Thyroid gland (tissue), 4 donors: Measurements from ENCODE around the gene PLEKHJ1.
A peak's percentile ranks its signal among the peaks of the same experiment; 100 is the strongest.

Experiments used
- POLR2A ChIP-seq, 2 donors: fragments of 450-650 bp; IDR thresholded peaks; one replicate each; pipeline ENCODE4 v1.6.1; 2017; ENCODE audit warnings: antibody characterized with exemption in 2 of 2, mild to moderate bottlenecking in 2 of 2, moderate library complexity in 1 of 2
- TF ChIP-seq, protein P1 (sequence below), 6 experiments: fragments of 200-600 bp in 3 of 6; fragments of 450-650 bp in 3 of 6; sonication (generic) in 3 of 6; IDR thresholded peaks; one replicate each; pipeline ENCODE4 v1.5.1; 2016 to 2019; ENCODE audit warnings: antibody characterized with exemption in 6 of 6, mild to moderate bottlenecking in 2 of 6, inconsistent platforms in 1 of 6, moderate library complexity in 1 of 6

DNA sequence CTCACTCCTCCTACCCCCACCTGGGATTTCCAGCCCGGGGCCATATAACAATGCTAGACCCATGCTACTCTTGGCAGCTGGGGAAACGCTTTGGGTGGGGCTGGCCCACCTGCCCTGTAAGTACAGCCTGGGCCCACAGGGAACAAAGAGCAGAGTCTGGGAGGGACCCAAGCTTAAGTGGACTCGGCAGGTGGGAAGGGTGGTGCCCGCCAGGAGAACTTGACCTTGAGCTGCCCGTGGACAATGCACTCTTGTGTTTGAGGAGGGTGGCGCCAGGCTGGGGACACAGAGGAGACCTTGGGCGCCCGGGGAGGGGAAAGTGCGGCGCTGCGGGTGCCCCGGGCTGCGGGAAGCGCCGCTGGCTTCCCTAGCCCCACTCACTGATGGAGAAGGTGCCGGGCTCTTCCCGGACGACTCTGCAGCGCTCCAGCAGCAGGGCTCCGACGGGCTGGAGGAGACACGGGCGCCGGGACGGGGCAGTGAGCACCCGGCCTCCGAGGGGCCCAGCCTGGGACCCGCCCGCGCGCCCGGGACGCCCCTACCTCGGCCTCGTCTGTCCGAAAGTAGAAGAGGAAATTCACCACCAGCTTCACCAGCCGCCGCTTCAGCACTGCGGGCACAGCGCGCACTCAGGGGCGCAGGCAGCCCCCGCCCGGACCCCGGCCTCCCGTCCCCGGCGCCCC is 607 bp downstream of the PLEKHJ1 start:
- TF ChIP-seq, protein P1, sequence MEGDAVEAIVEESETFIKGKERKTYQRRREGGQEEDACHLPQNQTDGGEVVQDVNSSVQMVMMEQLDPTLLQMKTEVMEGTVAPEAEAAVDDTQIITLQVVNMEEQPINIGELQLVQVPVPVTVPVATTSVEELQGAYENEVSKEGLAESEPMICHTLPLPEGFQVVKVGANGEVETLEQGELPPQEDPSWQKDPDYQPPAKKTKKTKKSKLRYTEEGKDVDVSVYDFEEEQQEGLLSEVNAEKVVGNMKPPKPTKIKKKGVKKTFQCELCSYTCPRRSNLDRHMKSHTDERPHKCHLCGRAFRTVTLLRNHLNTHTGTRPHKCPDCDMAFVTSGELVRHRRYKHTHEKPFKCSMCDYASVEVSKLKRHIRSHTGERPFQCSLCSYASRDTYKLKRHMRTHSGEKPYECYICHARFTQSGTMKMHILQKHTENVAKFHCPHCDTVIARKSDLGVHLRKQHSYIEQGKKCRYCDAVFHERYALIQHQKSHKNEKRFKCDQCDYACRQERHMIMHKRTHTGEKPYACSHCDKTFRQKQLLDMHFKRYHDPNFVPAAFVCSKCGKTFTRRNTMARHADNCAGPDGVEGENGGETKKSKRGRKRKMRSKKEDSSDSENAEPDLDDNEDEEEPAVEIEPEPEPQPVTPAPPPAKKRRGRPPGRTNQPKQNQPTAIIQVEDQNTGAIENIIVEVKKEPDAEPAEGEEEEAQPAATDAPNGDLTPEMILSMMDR (IDR thresholded peaks at IDR 0.05): peak in 1 of 6 experiments; percentile 15
- TF ChIP-seq POLR2A (IDR thresholded peaks at IDR 0.05): peak in 1 of 2 donors; percentile 64
